ENCODE results near the gene TCF12.

The TCF12 gene

GRCh38 chr15:57278439-57278838 is 360.0 kb downstream of the TCF12 start:
- DNase-seq = no peak

DNA sequence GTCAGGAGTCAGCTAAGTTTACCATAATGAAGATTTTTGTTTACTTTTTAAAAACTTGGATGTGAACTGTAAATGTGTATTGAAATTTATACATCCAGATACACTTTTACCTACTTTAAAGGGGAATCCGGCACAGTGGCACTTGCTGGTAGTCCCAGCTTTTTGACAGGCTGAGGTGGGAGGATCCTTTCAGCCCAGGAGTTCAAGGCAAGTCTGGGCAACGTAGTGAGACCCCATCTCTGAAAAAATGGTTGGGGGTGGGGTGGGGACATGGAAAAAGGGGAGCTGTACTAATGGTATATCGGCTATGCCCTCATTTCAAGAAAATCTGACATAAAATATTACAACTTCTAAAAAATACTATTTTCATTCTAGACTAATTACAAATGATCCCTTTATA is 362.0 kb downstream of the TCF12 start:
- no peak for DNase-seq

DNA sequence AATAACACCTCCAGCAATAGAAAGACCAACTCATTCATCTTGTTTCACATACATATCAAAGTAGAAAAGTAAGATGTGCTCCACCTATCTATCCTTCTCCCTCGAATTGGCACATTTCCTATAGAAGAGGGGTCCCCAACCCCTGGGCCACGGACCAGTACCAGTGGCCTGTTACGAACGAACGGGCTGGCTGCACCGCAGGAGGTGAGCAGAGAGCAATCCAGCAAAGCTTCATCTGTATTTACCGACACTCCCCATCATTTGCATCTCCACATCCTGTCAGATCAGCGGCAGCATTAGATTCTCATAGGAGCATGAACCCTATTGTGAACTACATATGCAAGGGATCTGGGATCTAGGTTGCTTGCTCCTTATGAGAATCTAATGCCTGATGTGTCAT is 362.9 kb downstream of the TCF12 start:
- no peak for DNase-seq

DNA sequence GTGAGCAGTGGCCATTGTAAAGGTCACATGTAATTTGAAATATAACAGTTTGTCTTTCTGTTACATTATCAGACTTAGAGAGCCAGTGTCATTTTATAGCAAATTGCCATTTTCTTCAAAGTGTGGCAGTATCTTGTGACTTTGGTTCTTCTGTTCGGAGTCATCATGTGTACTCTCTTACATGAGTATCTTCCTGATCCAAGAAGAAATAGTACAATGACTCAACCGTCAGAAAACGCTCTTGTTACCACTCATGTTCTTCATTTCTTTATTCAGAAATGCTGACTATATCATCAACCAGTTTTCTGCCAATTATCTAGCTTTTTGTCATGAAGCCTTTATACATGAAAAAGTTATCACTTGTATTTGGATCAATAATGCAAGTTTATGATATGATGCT is 364.2 kb downstream of the TCF12 start:
- no peak for DNase-seq

DNA sequence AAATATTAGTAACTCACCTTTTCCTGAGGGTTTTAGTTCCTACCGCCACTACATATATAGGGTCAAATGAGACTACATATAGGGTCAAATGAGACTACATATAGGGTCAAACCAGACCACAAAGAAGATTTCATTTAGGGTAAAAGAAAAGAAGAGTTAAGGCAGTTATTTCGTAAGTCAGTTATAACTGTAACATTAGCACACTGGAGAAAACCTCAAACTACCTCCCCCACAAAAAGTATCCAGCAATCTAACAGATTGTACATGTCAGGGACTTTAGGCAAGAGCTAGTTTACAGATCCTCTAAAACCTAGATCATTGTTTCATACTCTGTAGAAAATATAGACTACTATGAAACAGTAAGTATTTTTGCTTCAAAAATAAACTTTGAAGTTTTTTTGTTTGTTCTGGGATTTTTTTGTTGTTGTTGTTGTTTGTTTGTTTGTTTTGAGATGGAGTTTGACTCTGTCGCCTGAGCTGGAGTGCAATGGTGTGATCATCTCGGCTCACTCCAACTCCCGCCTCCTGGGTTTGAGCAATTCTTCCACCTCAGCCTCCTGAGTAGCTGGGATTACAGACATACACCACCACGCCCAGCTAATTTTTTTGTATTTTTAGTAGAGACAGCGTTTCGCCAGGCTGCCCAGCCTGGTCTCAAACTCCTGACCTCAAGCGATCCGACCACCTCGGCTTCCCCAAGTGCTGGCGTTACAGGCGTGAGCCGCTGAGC is 365.5 kb downstream of the TCF12 start:
- no peak for DNase-seq

DNA sequence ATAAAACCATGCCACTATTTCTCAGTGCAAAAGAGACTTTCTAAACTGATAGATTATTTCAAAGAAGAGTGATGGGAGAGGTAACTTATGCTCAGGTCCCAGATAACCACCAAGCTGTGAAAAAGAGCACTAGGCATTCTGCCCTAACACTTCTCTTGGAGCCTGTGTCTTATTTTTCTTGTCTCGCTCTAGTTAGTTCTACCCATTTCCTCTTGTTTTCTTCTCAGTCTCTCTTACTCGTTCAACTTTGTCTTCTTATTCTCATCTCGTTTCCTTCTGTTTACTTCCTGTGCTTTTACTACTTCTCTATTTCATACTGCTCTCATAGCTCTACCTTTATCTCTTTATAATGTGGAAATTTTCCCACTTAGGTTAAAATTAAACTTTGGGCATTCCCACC is 366.1 kb downstream of the TCF12 start:
- no peak for DNase-seq

DNA sequence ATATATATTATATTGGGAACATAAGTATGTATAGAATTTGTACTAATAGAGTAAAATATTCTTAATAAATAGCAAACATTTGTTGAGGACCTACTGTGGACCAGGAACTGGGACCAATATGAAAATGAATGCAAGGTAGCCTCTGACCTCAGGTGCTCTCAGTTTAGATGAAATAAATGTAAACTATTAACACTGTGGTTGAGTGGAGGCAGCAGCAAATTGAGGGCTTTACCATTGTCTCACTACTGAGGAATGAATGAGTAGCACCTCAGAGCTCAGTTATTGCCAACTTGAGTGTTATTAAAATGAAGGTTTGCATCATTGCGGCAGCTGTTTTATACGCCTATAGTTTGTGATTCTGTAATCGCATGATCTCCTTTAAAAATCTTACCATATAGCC is 366.9 kb downstream of the TCF12 start:
- no peak for DNase-seq

- DNase-seq = no peak
Measured at GRCh38 chr15:57286446-57287122, 368.1 kb downstream of the TCF12 start.

DNA sequence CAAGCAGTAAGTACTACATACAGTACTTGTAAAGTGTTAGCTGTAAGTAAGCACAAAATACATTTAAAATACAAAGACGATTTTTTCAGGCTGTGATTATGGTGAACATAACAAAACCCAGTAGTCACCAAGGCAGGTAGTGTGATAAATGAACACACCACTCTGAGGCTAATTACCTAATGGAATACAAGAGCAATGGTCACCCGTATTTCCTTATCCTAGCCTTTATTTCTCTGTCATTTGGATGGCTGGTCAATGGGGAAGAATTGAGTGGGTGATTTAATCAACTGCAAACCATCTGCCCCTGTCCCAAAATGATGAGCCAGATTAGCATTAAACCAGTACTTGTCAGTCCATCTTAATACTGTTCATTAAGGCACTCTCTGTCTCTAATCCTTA is 368.7 kb downstream of the TCF12 start:
- no peak for DNase-seq

GRCh38 chr15:57288926-57289580 is 370.6 kb downstream of the TCF12 start:
- no peak for DNase-seq

GRCh38 chr15:57290187-57290586 is 371.7 kb downstream of the TCF12 start:
- DNase-seq = no peak

DNA sequence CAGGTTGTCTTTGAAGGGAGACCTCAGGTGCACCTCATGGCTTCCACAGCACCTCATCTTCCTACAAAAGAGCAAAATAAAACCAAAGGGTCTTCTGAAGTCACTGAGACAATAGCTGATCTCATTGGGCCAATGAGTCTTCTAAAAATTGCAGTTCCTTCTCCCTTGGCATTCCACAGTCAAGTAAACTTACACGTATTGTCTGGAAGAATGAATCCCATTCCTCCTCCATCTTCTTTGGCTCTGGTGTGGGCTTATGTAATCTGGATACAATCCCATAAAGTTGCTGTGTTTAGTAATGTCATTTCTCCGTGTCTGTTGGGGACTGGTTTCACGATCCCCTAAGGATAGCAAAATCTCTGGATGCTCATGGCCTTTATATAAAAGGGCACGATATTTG is 372.4 kb downstream of the TCF12 start:
- no peak for DNase-seq

- no peak for DNase-seq
Measured at GRCh38 chr15:57296473-57297162, 378.2 kb downstream of the TCF12 start.

- no peak for DNase-seq
Measured at GRCh38 chr15:57297163-57297593, 378.7 kb downstream of the TCF12 start.

GRCh38 chr15:57297630-57298029 is 379.2 kb downstream of the TCF12 start:
- no peak for DNase-seq

DNA sequence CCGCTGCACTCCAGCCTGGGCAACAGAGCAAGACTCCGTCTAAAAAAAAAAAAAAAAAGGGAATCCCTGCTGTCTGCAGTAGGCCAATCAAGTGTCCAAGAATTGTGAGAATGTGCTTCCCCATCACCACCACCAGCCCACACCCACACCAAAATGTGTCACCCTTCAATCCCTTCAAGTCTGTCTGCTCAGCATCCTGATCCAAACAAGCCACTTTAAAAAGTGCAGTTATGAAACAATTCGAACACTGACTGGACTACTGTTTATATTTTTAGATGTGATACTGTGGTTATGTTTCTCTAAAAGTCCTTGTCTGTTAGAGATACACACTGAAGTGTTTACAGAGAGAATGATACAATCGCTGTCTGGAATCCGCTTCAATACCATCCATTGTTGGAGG is 379.8 kb downstream of the TCF12 start:
- DNase-seq = no peak

GRCh38 chr15:57298843-57299550 is 380.6 kb downstream of the TCF12 start:
- no peak for DNase-seq

- peak; percentile 16 for DNase-seq
Measured at GRCh38 chr15:57301307-57301706, 382.9 kb downstream of the TCF12 start.

GRCh38 chr15:57302640-57303257 is 384.3 kb downstream of the TCF12 start:
- DNase-seq = no peak

- DNase-seq = peak; percentile 37
Measured at GRCh38 chr15:57305009-57305408, 386.6 kb downstream of the TCF12 start.

- peak; percentile 93 for DNase-seq
Measured at GRCh38 chr15:57306161-57306943, 387.9 kb downstream of the TCF12 start.

Data from activated effector memory CD4-positive, alpha-beta T cell treated with anti-CD3 and anti-CD28 coated beads, Interleukin-2, amount 50 U/mL, for 16 hours (primary cell).